HG02981 (cell line): Measurements from ENCODE around the gene MGMT.

Experiments
- ATAC-seq: cut with Tn5 transposase; IDR thresholded peaks from one replicate; pipeline ENCODE4 v1.9.1; 2021; ENCODE audit warnings: mild to moderate bottlenecking, moderate library complexity; ENCODE audit not compliant: unreplicated experiment

The MGMT gene

GRCh38 chr10:129812398-129812797 is 345.4 kb downstream of the MGMT start:
- no peak for ATAC-seq

GRCh38 chr10:129814681-129815646 is 347.9 kb downstream of the MGMT start:
- ATAC-seq, result no peak

- no peak for ATAC-seq
Observed at GRCh38 chr10:129815898-129816655, 349.0 kb downstream of the MGMT start.

- ATAC-seq, result no peak
Observed at GRCh38 chr10:129816656-129817045, 349.6 kb downstream of the MGMT start.
